K562 (cell line): ENCODE data around the gene MYO15B. TPM values are rescaled to one million over a fixed set of nuclear protein-coding genes. Genes with fewer than 3 reads are reported as not detected.

Source experiments
- ARID3A ChIP-seq: IDR thresholded peaks from 2 replicates; pipeline ENCODE4 v1.6.1; 2012; ENCODE audit warnings: low read depth, low read length, improper control_type of control experiment, borderline replicate concordance
- ATF1 ChIP-seq, 2 experiments: fragments of 450-650 bp in 1 of 2; IDR thresholded peaks; 2 replicates each; pipeline ENCODE4 v1.6.1; 2016; ENCODE audit warnings: missing compliant biosample characterization in 1 of 2, missing genetic modification characterization in 1 of 2
- CUX1 ChIP-seq: fragments of 200-800 bp; sonication (Bioruptor generic); IDR thresholded peaks from 2 replicates; pipeline ENCODE4 v1.6.1; 2016; ENCODE audit warnings: missing genetic modification characterization, missing compliant biosample characterization
- DEAF1 ChIP-seq: fragments of 450-650 bp; formaldehyde crosslinking; IDR thresholded peaks from 2 replicates; pipeline ENCODE4 v1.4.0; 2020; ENCODE audit warnings: mild to moderate bottlenecking, moderate library complexity
- ELF2 ChIP-seq: fragments of 250-450 bp; sonication (Bioruptor Pico); IDR thresholded peaks from 2 replicates; pipeline ENCODE4 v1.5.0; 2021; ENCODE audit warnings: mild to moderate bottlenecking
- HES1 ChIP-seq: fragments of 450-650 bp; IDR thresholded peaks from 2 replicates; pipeline ENCODE4 v1.6.1; 2016; ENCODE audit warnings: low read depth, mild to moderate bottlenecking, moderate library complexity
- HEY1 ChIP-seq: fragments of 250-450 bp; sonication (Bioruptor Pico); IDR thresholded peaks from 2 replicates; pipeline ENCODE4 v1.5.0; 2020; ENCODE audit warnings: mild to moderate bottlenecking, moderate library complexity, borderline replicate concordance
- ILK ChIP-seq: fragments of 450-650 bp; IDR thresholded peaks from 2 replicates; pipeline ENCODE4 v1.6.1; 2016; ENCODE audit warnings: missing genetic modification characterization, low read depth, mild to moderate bottlenecking, missing compliant biosample characterization, moderate library complexity, borderline replicate concordance
- L3MBTL2 ChIP-seq: fragments of 450-650 bp; IDR thresholded peaks from 2 replicates; pipeline ENCODE4 v1.6.1; 2016; ENCODE audit warnings: mild to moderate bottlenecking, moderate library complexity
- NR2C2 ChIP-seq, 2 experiments: fragments of 200-800 bp in 1 of 2; sonication (Bioruptor generic) in 1 of 2; sonication (generic) in 1 of 2; formaldehyde crosslinking in 1 of 2; IDR thresholded peaks; 2 replicates each; pipeline versions ENCODE4 v1.6.1 to v1.8.0; 2016 to 2022; ENCODE audit warnings: mild to moderate bottlenecking in 1 of 2, missing compliant biosample characterization in 1 of 2, missing genetic modification characterization in 1 of 2, missing genetic modification reagents in 1 of 2
- PHB2 ChIP-seq: fragments of 450-650 bp; IDR thresholded peaks from 2 replicates; pipeline ENCODE4 v1.6.1; 2017; ENCODE audit warnings: low read depth
- PRMT5 ChIP-seq: sonication (generic); formaldehyde crosslinking; IDR thresholded peaks from 2 replicates; pipeline ENCODE4 v1.5.0; 2020; ENCODE audit warnings: missing genetic modification reagents
- PTTG1 ChIP-seq: fragments of 450-650 bp; IDR thresholded peaks from 2 replicates; pipeline ENCODE4 v1.6.1; 2016; ENCODE audit warnings: low read depth, mild to moderate bottlenecking, missing genetic modification characterization, missing compliant biosample characterization
- SIX5 ChIP-seq, 2 experiments: IDR thresholded peaks; 2 replicates each; pipeline ENCODE4 v1.6.1; 2011; ENCODE audit warnings: low read length in 2 of 2, borderline replicate concordance in 1 of 2, low read depth in 1 of 2, mild to moderate bottlenecking in 1 of 2, moderate library complexity in 1 of 2; ENCODE audit not compliant: insufficient read depth in 1 of 2
- ZNF41 ChIP-seq: fragments of 250-450 bp; sonication (Bioruptor Pico); conservative IDR thresholded peaks from 2 replicates; pipeline ENCODE4 v1.4.0; 2020; ENCODE audit warnings: mild to moderate bottlenecking
- ZNF584 ChIP-seq: fragments of 200-800 bp; sonication (Bioruptor generic); IDR thresholded peaks from 2 replicates; pipeline ENCODE4 v1.6.1; 2016; ENCODE audit warnings: low read depth, mild to moderate bottlenecking, missing genetic modification characterization, missing compliant biosample characterization
- ZNF589 ChIP-seq: fragments of 200-800 bp; sonication (Bioruptor generic); IDR thresholded peaks from 2 replicates; pipeline ENCODE4 v1.6.1; 2016; ENCODE audit warnings: low read depth, missing genetic modification characterization, missing compliant biosample characterization
- polyA plus RNA-seq, 8 experiments: library from polyadenylated mRNA; depleted of rRNA in 4 of 8; stranded (reverse) in 5 of 8; unstranded in 3 of 8; fragments of >200 nt; fragmentation: Nextera tagmentation in 2 of 8; fragmentation: Illumina TruSeq in 1 of 8; extraction: Ambion mirVana in 2 of 8; extraction: Trizol in 1 of 8; gene quantifications; 2 replicates each; pipeline versions ENCODE4 v1.2.1 to v1.2.3, GENCODE V29; 2011 to 2014; ENCODE audit warnings: inconsistent platforms in 1 of 8, missing spikeins in 1 of 8
- total RNA-seq, 7 experiments: library from RNA; depleted of rRNA in 6 of 7; stranded (reverse); fragments of >200 nt in 6 of 7; fragmentation: Illumina TruSeq in 2 of 7; extraction: Trizol in 2 of 7; gene quantifications; 2 replicates each; pipeline versions ENCODE4 v1.2.1 to v1.2.3, GENCODE V29; 2011 to 2021; ENCODE audit warnings: low replicate concordance in 1 of 7

MYO15B gene
- total and polyA plus RNA-seq, 9 of the 15 experiments (the other 6 are each of a cell fraction or from before 2014, with no cell fraction given) = 0.05 to 3.1 (median 0.83) TPM; not detected in 2

- TF ChIP-seq HES1 (no peak), PHB2 (no peak), ZNF589 (CRISPR knock-in tag) (0 out of 2 replicates have a peak, but pooled peaks have one; percentile 34), SIX5 (IDR thresholded peaks at IDR 0.05; ENCODE audit: borderline replicate concordance in 1 of 2, insufficient read depth in 1 of 2, low read depth in 1 of 2, low read length in 2 of 2) (no peak), ARID3A (no peak), ZNF41 (CRISPR knock-in tag) (no peak), ZNF584 (CRISPR knock-in tag) (no peak), PTTG1 (tag) (no peak), ATF1 (CRISPR knock-in tag; IDR thresholded peaks at IDR 0.05) (no peak), ATF1 (tag; IDR thresholded peaks at IDR 0.05) (peak; percentile 52; the same call in 1 of the 2 replicates), PRMT5 (no peak), ILK (tag) (no peak), NR2C2 (CRISPR knock-in tag; IDR thresholded peaks at IDR 0.05) (no peak), NR2C2 (tag; IDR thresholded peaks at IDR 0.05) (peak; percentile 30; the same call in 1 of the 2 replicates), ELF2 (CRISPR knock-in tag) (no peak), HEY1 (CRISPR knock-in tag) (no peak), CUX1 (no peak), L3MBTL2 (peak; percentile 35; the same call in 1 of the 2 replicates), DEAF1 (CRISPR knock-in tag) (no peak)
Measured at GRCh38 chr17:75571197-75571884, 16.3 kb upstream of the MYO15B start (continued).
